GM12878 (cell line): Measurements from ENCODE around the gene BIRC5. TPM values are rescaled to one million over a fixed set of nuclear protein-coding genes. Genes with fewer than 3 reads are reported as not detected.

Source experiments
- ATAC-seq: fragments of 200-7000 bp; cut with Tn5 transposase; 3 replicates; pipeline ENCODE4 v1.9.1; 2020; ENCODE audit warnings: mild to moderate bottlenecking, moderate library complexity
- BruUV-seq: library from RNA; stranded (reverse); fragments of 400-500 nt; replicated peaks from 2 replicates; lab custom pipeline; 2021; lab: Mats Ljungman, UMichigan
- CTCF ChIA-PET: fragments of 300-600 bp; sonication (Branson Sonifier 250); formaldehyde crosslinking; extraction: SDS; loops from one replicate; lab custom pipeline; 2021; ENCODE audit warnings: inconsistent platforms; lab: Yijun Ruan, JAX
- POLR2A ChIA-PET: fragments of 350-600 bp; formaldehyde crosslinking; extraction: SDS; loops from one replicate; lab custom pipeline; 2021; ENCODE audit warnings: inconsistent platforms; lab: Charles Lee
- RAD21 ChIA-PET: fragments of 300-600 bp; sonication (Branson Sonifier 250); formaldehyde crosslinking; loops from one replicate; lab custom pipeline; 2023; ENCODE audit warnings: antibody characterized with exemption; ENCODE audit not compliant: unreplicated experiment; lab: Charles Lee
- SMC1A ChIA-PET: fragments of 300-600 bp; sonication (Branson Sonifier 250); formaldehyde crosslinking; loops from one replicate; lab custom pipeline; 2023; ENCODE audit not compliant: unreplicated experiment, uncharacterized antibody; lab: Charles Lee
- DNase-seq: peaks from one replicate; pipeline ENCODE4 v3.0.0-alpha.2; 2011; ENCODE audit warnings: low read depth, low spot score
- FAIRE-seq: peaks from 3 replicates; lab custom pipeline; 2011; peaks lifted over from hg19 to GRCh38; lab: Jason Lieb, UNC
- H2AFZ ChIP-seq: 2 replicates; pipeline ENCODE4 v1.6.0; 2011; ENCODE audit warnings: low read depth, low read length, control low read depth; ENCODE audit not compliant: control insufficient read depth
- H3K27ac ChIP-seq: 2 replicates; pipeline ENCODE4 v1.5.1; 2011; ENCODE audit warnings: control low read depth; ENCODE audit not compliant: control insufficient read depth, insufficient read depth
- H3K27me3 ChIP-seq, 2 experiments: replicated peaks in 1 of 2; 2 replicates each; pipeline versions ENCODE4 v1.6.0 to v1.6.1; 2011; ENCODE audit warnings: low read length in 1 of 2; ENCODE audit not compliant: control insufficient read depth in 2 of 2, insufficient read depth in 2 of 2
- H3K36me3 ChIP-seq, 2 experiments: 2 replicates each; pipeline ENCODE4 v1.5.1; 2011; ENCODE audit warnings: low read length in 1 of 2; ENCODE audit not compliant: control insufficient read depth in 2 of 2, insufficient read depth in 2 of 2
- H3K4me1 ChIP-seq: 2 replicates; pipeline ENCODE4 v1.6.1; 2011; ENCODE audit warnings: mild to moderate bottlenecking, low read length, moderate library complexity, mixed read lengths; ENCODE audit not compliant: control insufficient read depth, insufficient read depth
- H3K4me2 ChIP-seq: 2 replicates; pipeline ENCODE4 v1.6.0; 2011; ENCODE audit warnings: control low read depth; ENCODE audit not compliant: control insufficient read depth, insufficient read depth
- H3K4me3 ChIP-seq: fragments of 200-600 bp; sonication (generic); 2 replicates; pipeline ENCODE4 v1.5.1; 2016
- H3K79me2 ChIP-seq: 2 replicates; pipeline ENCODE4 v1.6.0; 2011; ENCODE audit warnings: low read length; ENCODE audit not compliant: control insufficient read depth, insufficient read depth
- H3K9ac ChIP-seq: 2 replicates; pipeline ENCODE4 v1.8.0; 2011; ENCODE audit warnings: low read length, control low read depth, mixed read lengths; ENCODE audit not compliant: control insufficient read depth, insufficient read depth
- H3K9me3 ChIP-seq: replicated peaks from 3 replicates; pipeline ENCODE4 v1.5.1; 2011; ENCODE audit warnings: mild to moderate bottlenecking, low read length; ENCODE audit not compliant: control insufficient read depth, insufficient read depth
- H4K20me1 ChIP-seq: 2 replicates; pipeline ENCODE4 v1.6.0; 2011; ENCODE audit not compliant: control insufficient read depth, insufficient read depth
- ATF3 ChIP-seq: IDR thresholded peaks from 2 replicates; pipeline ENCODE4 v1.6.1; 2011; ENCODE audit warnings: low read depth, mild to moderate bottlenecking, low read length, moderate library complexity, borderline replicate concordance; ENCODE audit errors: extremely low read depth
- CREB1 ChIP-seq: IDR thresholded peaks from 2 replicates; pipeline ENCODE4 v1.6.1; 2012; ENCODE audit warnings: low read depth, mild to moderate bottlenecking, inconsistent platforms
- CTCF ChIP-seq, 3 experiments: IDR thresholded peaks in 2 of 3; conservative IDR thresholded peaks in 1 of 3; 2 replicates each; pipeline ENCODE4 v1.5.1; 2011; ENCODE audit warnings: low read depth in 3 of 3, low read length in 3 of 3, mild to moderate bottlenecking in 3 of 3, control low read depth in 2 of 3, moderate library complexity in 2 of 3, inconsistent platforms in 1 of 3, mixed read lengths in 1 of 3; ENCODE audit not compliant: control insufficient read depth in 2 of 3, insufficient read depth in 1 of 3; ENCODE audit errors: extremely low read depth in 1 of 3
- DPF2 ChIP-seq: fragments of 450-650 bp; IDR thresholded peaks from 2 replicates; pipeline ENCODE4 v1.6.1; 2017; ENCODE audit warnings: mild to moderate bottlenecking
- FOXK2 ChIP-seq: fragments of 450-650 bp; IDR thresholded peaks from 2 replicates; pipeline ENCODE4 v1.6.1; 2017; ENCODE audit warnings: mild to moderate bottlenecking, moderate library complexity
- LARP7 ChIP-seq: fragments of 450-650 bp; IDR thresholded peaks from 2 replicates; pipeline ENCODE4 v1.6.1; 2017; ENCODE audit warnings: mild to moderate bottlenecking
- NR2F1 ChIP-seq: fragments of 450-650 bp; conservative IDR thresholded peaks from 2 replicates; pipeline ENCODE4 v1.6.1; 2017; ENCODE audit warnings: mild to moderate bottlenecking
- PAX5 ChIP-seq: IDR thresholded peaks from 2 replicates; pipeline ENCODE4 v1.6.1; 2011; ENCODE audit warnings: low read depth, low read length, borderline replicate concordance
- POU2F2 ChIP-seq: IDR thresholded peaks from 3 replicates; pipeline ENCODE4 v1.6.1; 2011; ENCODE audit warnings: low read depth, mild to moderate bottlenecking, low read length, borderline replicate concordance
- RB1 ChIP-seq: fragments of 450-650 bp; formaldehyde crosslinking; IDR thresholded peaks from 2 replicates; pipeline ENCODE4 v1.6.1; 2017; ENCODE audit warnings: mild to moderate bottlenecking, borderline replicate concordance
- RELA ChIP-seq: fragments of 450-650 bp; IDR thresholded peaks from 2 replicates; pipeline ENCODE4 v1.8.0; 2014; ENCODE audit warnings: borderline replicate concordance; ENCODE audit not compliant: partially characterized antibody
- SMARCA5 ChIP-seq: fragments of 450-650 bp; IDR thresholded peaks from 2 replicates; pipeline ENCODE4 v1.6.1; 2017; ENCODE audit warnings: mild to moderate bottlenecking
- SMC3 ChIP-seq: IDR thresholded peaks from 2 replicates; pipeline ENCODE4 v1.6.1; 2011; ENCODE audit warnings: low read length, improper control_type of control experiment, borderline replicate concordance
- SP1 ChIP-seq: IDR thresholded peaks from one replicate; pipeline ENCODE4 v1.6.1; 2011; ENCODE audit warnings: low read depth, low read length
- SREBF2 ChIP-seq: IDR thresholded peaks from 2 replicates; pipeline ENCODE4 v1.6.1; 2012; ENCODE audit warnings: mild to moderate bottlenecking, low read length
- SRF ChIP-seq, 2 experiments: IDR thresholded peaks; 2 replicates each; pipeline ENCODE4 v1.6.1; 2011; ENCODE audit warnings: low read depth in 2 of 2, low read length in 2 of 2, mild to moderate bottlenecking in 1 of 2, moderate library complexity in 1 of 2
- TCF12 ChIP-seq: IDR thresholded peaks from 2 replicates; pipeline ENCODE4 v1.6.1; 2011; ENCODE audit warnings: low read depth, mild to moderate bottlenecking, low read length
- USF1 ChIP-seq: IDR thresholded peaks from 2 replicates; pipeline ENCODE4 v1.6.1; 2011; ENCODE audit warnings: borderline replicate concordance, low read depth, mild to moderate bottlenecking, moderate library complexity, mixed read lengths, low read length; ENCODE audit not compliant: insufficient read depth; ENCODE audit errors: extremely low read length
- WRNIP1 ChIP-seq: IDR thresholded peaks from 2 replicates; pipeline ENCODE4 v1.6.1; 2011; ENCODE audit warnings: low read depth, low read length, improper control_type of control experiment, borderline replicate concordance
- YY1 ChIP-seq: IDR thresholded peaks from 2 replicates; pipeline ENCODE4 v1.6.1; 2011; ENCODE audit warnings: low read depth, mild to moderate bottlenecking, low read length
- ZNF207 ChIP-seq: fragments of 450-650 bp; IDR thresholded peaks from 2 replicates; pipeline ENCODE4 v1.6.1; 2014; ENCODE audit warnings: antibody characterized with exemption, mild to moderate bottlenecking, borderline replicate concordance
- WGBS: methylation state at CpG from one replicate; pipeline ENCODE4 v1.1.6; 2016; ENCODE audit warnings: low lambda C conversion rate; ENCODE audit not compliant: insufficient replicate concordance, insufficient coverage; ENCODE audit errors: missing lambda C conversion rate; 5-methylcytosine and 5-hydroxymethylcytosine counted together
- in situ Hi-C: fragments of 300-500 bp; cut with MboI; formaldehyde crosslinking; loops from 9 replicates; pipeline ENCODE4 v1.14.3; 2018; ENCODE audit warnings: mixed read lengths
- intact Hi-C: fragments of 100-400 bp; cut with micrococcal nuclease; formaldehyde crosslinking; loops from one replicate; pipeline ENCODE4 v1.14.2; 2022; ENCODE audit not compliant: unreplicated experiment
- polyA plus RNA-seq, 11 experiments: library from polyadenylated mRNA; depleted of rRNA in 4 of 11; unstranded in 6 of 11; stranded (reverse) in 5 of 11; fragments of >200 nt; fragmentation: Nextera tagmentation in 4 of 11; fragmentation: Illumina TruSeq in 1 of 11; extraction: Ambion mirVana in 4 of 11; extraction: Trizol in 1 of 11; gene quantifications; 1 replicate in 1 of 11; 2 replicates in 10 of 11; pipeline versions ENCODE4 v1.2.1 to v1.2.3, GENCODE V29; 2011 to 2016; ENCODE audit warnings: inconsistent platforms in 2 of 11, missing spikeins in 2 of 11, low read depth in 1 of 11
- total RNA-seq, 4 experiments: library from RNA; depleted of rRNA in 3 of 4; stranded (reverse); fragments of >200 nt in 3 of 4; fragmentation: Illumina TruSeq in 1 of 4; extraction: Trizol in 1 of 4; gene quantifications; 2 replicates each; pipeline versions ENCODE4 v1.2.1 to v1.2.3, GENCODE V29; 2013 to 2021

The BIRC5 gene
- total and polyA plus RNA-seq, 10 of the 15 experiments (the other 5 are each of a cell fraction or from before 2014, with no cell fraction given), result 41.0 to 175 (median 90.8) TPM

- CTCF ChIA-PET, result interaction anchor here (0.5 to 5.9 kb wide), 53 partner anchors 9 to 825 kb away, joined by 3 to 82 read pairs (median 4); partner anchors contain the start of genes AFMID, BIRC5, SOCS3 and TK1
- POLR2A ChIA-PET, result interaction anchor here (0.5 to 2.1 kb wide), 6 partner anchors 9 to 232 kb away, joined by 3 to 7 read pairs (median 3); no protein-coding TSS in a partner anchor
- DNase-seq (no peak), ATAC-seq (peak; percentile 87), FAIRE-seq (peak; percentile 84)
- WGBS, result 9% methylated on average over 27 of the region's 27 CpGs
- no peak overlapping the region for H3K4me3 ChIP-seq
- no peak overlapping the region for H3K27ac ChIP-seq
- H3K9ac ChIP-seq, result no peak overlapping the region
- H3K36me3 ChIP-seq, result no peaks in the 10 kb centered on the region
- H3K79me2 ChIP-seq, result no peaks in the 10 kb centered on the region
- peak overlapping the region; percentile 65 for H3K4me2 ChIP-seq
- no peak overlapping the region for H2AFZ ChIP-seq
- SMC1A ChIA-PET, result interaction anchor here (0.6 to 4.1 kb wide), 24 partner anchors 8 to 532 kb away, joined by 3 to 47 read pairs (median 4); partner anchors contain the start of gene BIRC5
- peaks cover 29% of the 10 kb centered on the region for H3K4me1 ChIP-seq
- H4K20me1 ChIP-seq, result no peaks in the 10 kb centered on the region
- intact Hi-C loops (loop anchor here (1.0 to 5.0 kb wide), 5 partner anchors 64 to 230 kb away; partner anchors contain the start of genes AFMID and TK1), in situ Hi-C loops (no loop called here)
- no peaks in the 10 kb centered on the region; a peak in 1 of 4 replicates for H3K27me3 ChIP-seq
- RAD21 ChIA-PET, result interaction anchor here (0.6 to 4.4 kb wide), 38 partner anchors 9 to 293 kb away, joined by 3 to 76 read pairs (median 4); partner anchors contain the start of gene TNRC6C
- no TSS peak for BruUV-seq
- H3K9me3 ChIP-seq, result no peaks in the 10 kb centered on the region
- TF ChIP-seq SRF (IDR thresholded peaks at IDR 0.05; ENCODE audit: low read depth in 2 of 2, low read length in 2 of 2), result no peak
- TF ChIP-seq DPF2, result peak; percentile 20; the same call in 1 of the 2 replicates
- TF ChIP-seq NR2F1, result peak; percentile 41
- 0 out of 2 replicates have a peak, but pooled peaks have one; percentile 51 for TF ChIP-seq ZNF207
- TF ChIP-seq SMARCA5, result peak; percentile 96
- 0 out of 2 replicates have a peak, but pooled peaks have one; percentile 38 for TF ChIP-seq ATF3
- peak; percentile 95 for TF ChIP-seq SMC3
- TF ChIP-seq WRNIP1, result no peak
- peak; percentile 99 to 100 (median 99) for TF ChIP-seq CTCF (IDR thresholded peaks at IDR 0.05 in 2 of 3, conservative IDR thresholded peaks at IDR 0.05 in 1 of 3; ENCODE audit: control insufficient read depth in 2 of 3, extremely low read depth in 1 of 3, insufficient read depth in 1 of 3, low read depth in 3 of 3, low read length in 3 of 3)
- peak; percentile 42 for TF ChIP-seq USF1
- peak; percentile 34 for TF ChIP-seq SP1
- TF ChIP-seq POU2F2, result peak; percentile 66; the same call in 1 of the 3 replicates
- TF ChIP-seq RELA, result peak; percentile 72
- TF ChIP-seq PAX5, result 0 out of 2 replicates have a peak, but pooled peaks have one; percentile 25
- no peak for TF ChIP-seq SREBF2
- peak; percentile 81 for TF ChIP-seq YY1
- no peak for TF ChIP-seq FOXK2
- TF ChIP-seq CREB1, result no peak
- TF ChIP-seq TCF12, result peak; percentile 86
- TF ChIP-seq RB1, result peak; percentile 91; the same call in 1 of the 2 replicates
- TF ChIP-seq LARP7, result peak; percentile 64; the same call in 1 of the 2 replicates
Measured at GRCh38 chr17:78250891-78251772, 37.1 kb downstream of the BIRC5 start.
